H9 (cell line): ENCODE results near the gene MRPS10. TPM values are rescaled to one million over a fixed set of nuclear protein-coding genes. Genes with fewer than 3 reads are reported as not detected.

Source experiments
- DNase-seq: peaks from one replicate; pipeline ENCODE4 v3.0.0-alpha.2; 2017
- H2AFZ ChIP-seq: one replicate; pipeline ENCODE4 v1.6.1; 2013; ENCODE audit warnings: mild to moderate bottlenecking, low read length, control low read depth, moderate library complexity
- H2AK5ac ChIP-seq: 2 replicates; pipeline ENCODE4 v1.6.1; 2013; ENCODE audit warnings: low read length, control low read depth, mixed read lengths; ENCODE audit not compliant: insufficient read length
- H2BK120ac ChIP-seq: one replicate; pipeline ENCODE4 v1.6.1; 2013; ENCODE audit warnings: low read depth, mild to moderate bottlenecking, low read length, control low read depth, inconsistent platforms; ENCODE audit not compliant: poor library complexity, severe bottlenecking
- H2BK12ac ChIP-seq: 2 replicates; pipeline ENCODE4 v1.6.1; 2013; ENCODE audit warnings: low read length, control low read depth, mixed read lengths, low read depth; ENCODE audit not compliant: insufficient read length
- H2BK15ac ChIP-seq: 2 replicates; pipeline ENCODE4 v1.6.1; 2013; ENCODE audit warnings: low read depth, low read length, control low read depth
- H2BK20ac ChIP-seq: one replicate; pipeline ENCODE4 v1.6.1; 2013; ENCODE audit warnings: low read depth, mild to moderate bottlenecking, low read length, control low read depth, inconsistent platforms; ENCODE audit not compliant: poor library complexity, severe bottlenecking
- H2BK5ac ChIP-seq: 2 replicates; pipeline ENCODE4 v1.6.1; 2013; ENCODE audit warnings: low read length, control low read depth, mixed read lengths; ENCODE audit not compliant: insufficient read length
- H3K14ac ChIP-seq: 2 replicates; pipeline ENCODE4 v1.6.1; 2013; ENCODE audit warnings: low read length, control low read depth; ENCODE audit not compliant: insufficient read depth
- H3K18ac ChIP-seq: 2 replicates; pipeline ENCODE4 v1.6.1; 2013; ENCODE audit warnings: low read depth, mild to moderate bottlenecking, mixed read lengths, low read length, control low read depth; ENCODE audit not compliant: insufficient read length
- H3K23ac ChIP-seq: 2 replicates; pipeline ENCODE4 v1.6.1; 2013; ENCODE audit warnings: low read length, control low read depth, mixed read lengths, low read depth; ENCODE audit not compliant: insufficient read length
- H3K23me2 ChIP-seq: 2 replicates; pipeline ENCODE4 v1.6.1; 2013; ENCODE audit warnings: low read depth, mild to moderate bottlenecking, mixed read lengths, low read length, control low read depth; ENCODE audit not compliant: insufficient read length, poor library complexity, severe bottlenecking
- H3K27ac ChIP-seq: 2 replicates; pipeline ENCODE4 v1.5.1; 2013; ENCODE audit warnings: low read length, control low read depth, mixed read lengths, low read depth; ENCODE audit not compliant: insufficient read length
- H3K27me3 ChIP-seq: 2 replicates; pipeline ENCODE4 v1.6.1; 2013; ENCODE audit warnings: low read length, control low read depth, inconsistent platforms; ENCODE audit not compliant: insufficient read depth
- H3K4ac ChIP-seq: 2 replicates; pipeline ENCODE4 v1.6.1; 2013; ENCODE audit warnings: low read depth, mild to moderate bottlenecking, control low read depth, inconsistent platforms, low read length, moderate library complexity
- H3K4me1 ChIP-seq: 2 replicates; pipeline ENCODE4 v1.6.1; 2013; ENCODE audit warnings: low read length, control low read depth, inconsistent platforms; ENCODE audit not compliant: insufficient read depth
- H3K4me2 ChIP-seq: 2 replicates; pipeline ENCODE4 v1.6.1; 2013; ENCODE audit warnings: low read length, control low read depth, mixed read lengths; ENCODE audit not compliant: insufficient read length, insufficient read depth
- H3K56ac ChIP-seq: 2 replicates; pipeline ENCODE4 v1.6.1; 2013; ENCODE audit warnings: low read depth, mild to moderate bottlenecking, mixed read lengths, low read length, control low read depth; ENCODE audit not compliant: insufficient read length
- H3K79me1 ChIP-seq: 2 replicates; pipeline ENCODE4 v1.6.1; 2013; ENCODE audit warnings: low read depth, mild to moderate bottlenecking, moderate library complexity, low read length, control low read depth, inconsistent platforms; ENCODE audit not compliant: insufficient read depth, poor library complexity, severe bottlenecking
- H3K79me2 ChIP-seq: 2 replicates; pipeline ENCODE4 v1.6.1; 2013; ENCODE audit warnings: low read length, control low read depth, inconsistent platforms; ENCODE audit not compliant: insufficient read depth
- H3K9ac ChIP-seq: 2 replicates; pipeline ENCODE4 v1.6.1; 2013; ENCODE audit warnings: low read length, control low read depth, mixed read lengths; ENCODE audit not compliant: insufficient read length; ENCODE audit errors: extremely low read depth
- H3K9me3 ChIP-seq: one replicate; pipeline ENCODE4 v1.6.1; 2013; ENCODE audit warnings: low read depth, low read length, inconsistent platforms; ENCODE audit not compliant: control insufficient read depth
- H3T11ph ChIP-seq: one replicate; pipeline ENCODE4 v1.6.1; 2013; ENCODE audit warnings: mild to moderate bottlenecking, low read length, control low read depth, inconsistent platforms
- H4K20me1 ChIP-seq: one replicate; pipeline ENCODE4 v1.6.1; 2013; ENCODE audit not compliant: control insufficient read depth, insufficient read length, insufficient read depth
- H4K5ac ChIP-seq: 2 replicates; pipeline ENCODE4 v1.6.1; 2013; ENCODE audit warnings: low read depth, mild to moderate bottlenecking, mixed read lengths, low read length, control low read depth; ENCODE audit not compliant: insufficient read length
- H4K8ac ChIP-seq: replicated peaks from 2 replicates; pipeline ENCODE4 v1.6.1; 2013; ENCODE audit warnings: low read length, control low read depth, mixed read lengths, low read depth; ENCODE audit not compliant: insufficient read length
- H4K91ac ChIP-seq: 2 replicates; pipeline ENCODE4 v1.6.1; 2013; ENCODE audit warnings: low read depth, mild to moderate bottlenecking, moderate library complexity, mixed read lengths, low read length, control low read depth; ENCODE audit not compliant: insufficient read length
- H3K27ac Mint-ChIP-seq, 3 experiments: 2 replicates in 2 of 3; 3 replicates in 1 of 3; pipeline ENCODE4 v1.8.0; 2020 to 2021; ENCODE audit warnings: mixed read lengths in 3 of 3, mild to moderate bottlenecking in 1 of 3, moderate library complexity in 1 of 3
- H3K27me3 Mint-ChIP-seq: 2 replicates; pipeline ENCODE4 v1.8.0; 2021; ENCODE audit warnings: low read depth, mild to moderate bottlenecking, moderate library complexity, mixed read lengths
- H3K36me3 Mint-ChIP-seq, 3 experiments: 2 replicates in 2 of 3; 3 replicates in 1 of 3; pipeline ENCODE4 v1.8.0; 2020 to 2021; ENCODE audit warnings: low read depth in 3 of 3, mixed read lengths in 3 of 3; ENCODE audit not compliant: insufficient read depth in 1 of 3
- H3K4me1 Mint-ChIP-seq, 2 experiments: 2 replicates each; pipeline ENCODE4 v1.8.0; 2020; ENCODE audit warnings: mixed read lengths in 2 of 2
- H3K4me3 Mint-ChIP-seq, 2 experiments: 2 replicates in 1 of 2; 3 replicates in 1 of 2; pipeline ENCODE4 v1.8.0; 2020 to 2021; ENCODE audit warnings: mild to moderate bottlenecking in 2 of 2, mixed read lengths in 2 of 2, moderate library complexity in 1 of 2
- H3K9me3 Mint-ChIP-seq, 2 experiments: 2 replicates in 1 of 2; 3 replicates in 1 of 2; pipeline ENCODE4 v1.8.0; 2020; ENCODE audit warnings: mild to moderate bottlenecking in 2 of 2, mixed read lengths in 2 of 2, moderate library complexity in 1 of 2
- CTCF ChIP-seq: fragments of 200-600 bp; sonication (generic); conservative IDR thresholded peaks from 3 replicates; pipeline ENCODE4 v1.8.0; 2021; ENCODE audit warnings: antibody characterized with exemption, mild to moderate bottlenecking
- WGBS: extraction: QIAGEN DNeasy Blood & Tissue Kit; methylation state at CpG from one replicate; pipeline ENCODE4 v1.1.7; 2013; ENCODE audit warnings: missing lambda C conversion rate, low lambda C conversion rate, mixed read lengths; ENCODE audit not compliant: insufficient read length; ENCODE audit errors: extremely low coverage; 5-methylcytosine and 5-hydroxymethylcytosine counted together
- total RNA-seq: library from RNA; stranded (reverse); gene quantifications from 2 replicates; pipeline ENCODE4 v1.2.1, GENCODE V29; 2021

MRPS10 gene
- total RNA-seq, 1 experiment from 2014 or later = 33.9 TPM

GRCh38 chr6:42229506-42230119, 12.0 kb upstream of the MRPS10 start:
- Histone ChIP-seq H2BK120ac (no peak overlapping the region), H4K91ac (no peak overlapping the region), H3K4me2 (no peak overlapping the region), H3K27me3 (no peaks in the 10 kb centered on the region), H3K79me2 (no peaks in the 10 kb centered on the region), H3K4me1 (no peaks in the 10 kb centered on the region), H3K14ac (no peak overlapping the region), H2BK15ac (no peak overlapping the region), H4K5ac (no peak overlapping the region), H2BK5ac (no peak overlapping the region), H3K23ac (no peak overlapping the region), H3K18ac (no peak overlapping the region), H3K79me1 (no peaks in the 10 kb centered on the region), H2BK12ac (no peak overlapping the region), H2AFZ (no peak overlapping the region), H2BK20ac (no peak overlapping the region), H3T11ph (no peak overlapping the region), H3K23me2 (no peaks in the 10 kb centered on the region), H3K4ac (no peak overlapping the region), H2AK5ac (no peak overlapping the region), H3K9me3 (no peaks in the 10 kb centered on the region), H3K9ac (no peak overlapping the region), H4K8ac (no peak overlapping the region), H3K27ac (no peak overlapping the region), H4K20me1 (no peaks in the 10 kb centered on the region), H3K56ac (no peak overlapping the region)
- Mint-ChIP-seq H3K9me3 (no peaks in the 10 kb centered on the region; a peak in 1 of 5 replicates), H3K4me3 (no peak overlapping the region), H3K36me3 (peaks cover 18 to 50% (median 41%) of the 10 kb centered on the region in 3 experiments), H3K27ac (no peak overlapping the region), H3K27me3 (no peaks in the 10 kb centered on the region), H3K4me1 (peaks cover 0 to 5% of the 10 kb centered on the region in 2 experiments; a peak in 3 of 4 replicates)
- no peak for TF ChIP-seq CTCF
- WGBS = no CpG with 5 or more reads among the region's 6 CpGs
- no peak for DNase-seq
